Liver (tissue), 3 donors: ENCODE results near the gene RASAL2.

Experiments used
- EGR1 ChIP-seq, 2 donors: IDR thresholded peaks; 2 replicates each; pipeline ENCODE4 v1.6.1; 2016 to 2018; ENCODE audit warnings: antibody characterized with exemption in 2 of 2, low read depth in 2 of 2
- FOXA1 ChIP-seq: IDR thresholded peaks from 2 replicates; pipeline ENCODE4 v1.6.1; 2016; ENCODE audit warnings: antibody characterized with exemption
- GABPA ChIP-seq, 2 donors: IDR thresholded peaks in 1 of 2; conservative IDR thresholded peaks in 1 of 2; 2 replicates each; pipeline ENCODE4 v1.6.1; 2016; ENCODE audit warnings: antibody characterized with exemption in 2 of 2, mild to moderate bottlenecking in 1 of 2, moderate library complexity in 1 of 2
- HNF4G ChIP-seq: IDR thresholded peaks from 2 replicates; pipeline ENCODE4 v1.6.1; 2016; ENCODE audit warnings: antibody characterized with exemption
- JUND ChIP-seq, 2 donors: IDR thresholded peaks; 2 replicates each; pipeline ENCODE4 v1.6.1; 2016; ENCODE audit warnings: antibody characterized with exemption in 2 of 2
- MAX ChIP-seq: IDR thresholded peaks from 2 replicates; pipeline ENCODE4 v1.6.1; 2016; ENCODE audit warnings: antibody characterized with exemption
- RAD21 ChIP-seq, 2 donors: IDR thresholded peaks; 2 replicates each; pipeline ENCODE4 v1.6.1; 2016; ENCODE audit warnings: antibody characterized with exemption in 2 of 2, mild to moderate bottlenecking in 2 of 2
- SP1 ChIP-seq: IDR thresholded peaks from 2 replicates; pipeline ENCODE4 v1.6.1; 2018; ENCODE audit warnings: antibody characterized with exemption, mild to moderate bottlenecking
- TF ChIP-seq, protein P1 (sequence below): fragments of 150-350 bp; IDR thresholded peaks from 2 replicates; pipeline ENCODE4 v1.5.1; 2017; ENCODE audit warnings: improper control_type of control experiment, low read depth, low read length; ENCODE audit not compliant: missing input control
- TF ChIP-seq, protein P2 (sequence below): IDR thresholded peaks from 2 replicates; pipeline ENCODE4 v1.6.1; 2016; ENCODE audit warnings: antibody characterized with exemption
- donor health status: healthy.
- donor health status: healthy.

DNA sequence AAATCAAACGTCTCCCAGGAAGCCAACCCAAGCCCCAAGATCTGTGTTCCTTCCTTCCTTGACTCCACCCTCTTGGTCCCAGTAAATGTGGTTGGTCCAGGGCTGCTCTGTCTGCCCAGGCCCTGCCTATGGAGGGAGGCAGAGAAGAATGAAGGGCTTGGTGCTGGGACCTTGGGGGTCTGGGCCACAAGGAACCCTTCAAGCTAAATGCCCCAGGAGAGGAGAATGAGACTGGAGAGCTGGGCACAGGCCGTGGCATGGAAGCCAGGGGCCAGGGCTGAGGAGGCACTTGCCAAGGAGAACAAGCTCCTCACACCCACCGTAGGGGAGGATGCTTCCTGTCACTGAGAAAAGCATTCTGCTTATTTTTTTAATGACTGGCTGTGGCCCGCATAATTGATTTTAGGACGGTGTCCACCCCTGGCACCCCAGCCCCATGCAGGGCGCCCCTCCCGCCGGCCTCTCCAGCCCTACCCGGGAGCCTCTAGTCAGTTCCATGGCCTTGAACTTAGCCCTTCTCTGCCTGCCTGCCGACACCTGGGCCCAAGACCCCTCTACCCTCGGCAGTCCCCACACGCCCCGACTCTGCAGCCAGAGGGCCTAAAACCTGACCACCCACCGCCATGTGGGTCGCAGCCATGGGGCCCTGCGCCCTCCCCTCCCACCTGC lies 402.0 kb downstream of the RASAL2 start:
- TF ChIP-seq, protein P1, sequence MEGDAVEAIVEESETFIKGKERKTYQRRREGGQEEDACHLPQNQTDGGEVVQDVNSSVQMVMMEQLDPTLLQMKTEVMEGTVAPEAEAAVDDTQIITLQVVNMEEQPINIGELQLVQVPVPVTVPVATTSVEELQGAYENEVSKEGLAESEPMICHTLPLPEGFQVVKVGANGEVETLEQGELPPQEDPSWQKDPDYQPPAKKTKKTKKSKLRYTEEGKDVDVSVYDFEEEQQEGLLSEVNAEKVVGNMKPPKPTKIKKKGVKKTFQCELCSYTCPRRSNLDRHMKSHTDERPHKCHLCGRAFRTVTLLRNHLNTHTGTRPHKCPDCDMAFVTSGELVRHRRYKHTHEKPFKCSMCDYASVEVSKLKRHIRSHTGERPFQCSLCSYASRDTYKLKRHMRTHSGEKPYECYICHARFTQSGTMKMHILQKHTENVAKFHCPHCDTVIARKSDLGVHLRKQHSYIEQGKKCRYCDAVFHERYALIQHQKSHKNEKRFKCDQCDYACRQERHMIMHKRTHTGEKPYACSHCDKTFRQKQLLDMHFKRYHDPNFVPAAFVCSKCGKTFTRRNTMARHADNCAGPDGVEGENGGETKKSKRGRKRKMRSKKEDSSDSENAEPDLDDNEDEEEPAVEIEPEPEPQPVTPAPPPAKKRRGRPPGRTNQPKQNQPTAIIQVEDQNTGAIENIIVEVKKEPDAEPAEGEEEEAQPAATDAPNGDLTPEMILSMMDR = no peak
- no peak for TF ChIP-seq EGR1 (IDR thresholded peaks at IDR 0.05; ENCODE audit: low read depth in 2 of 2)
- no peak for TF ChIP-seq HNF4G
- TF ChIP-seq FOXA1 = no peak
- TF ChIP-seq JUND (IDR thresholded peaks at IDR 0.05) = no peak
- no peak for TF ChIP-seq RAD21 (IDR thresholded peaks at IDR 0.05)
- no peak for TF ChIP-seq GABPA (IDR thresholded peaks at IDR 0.05 in 1 of 2, conservative IDR thresholded peaks at IDR 0.05 in 1 of 2)
- TF ChIP-seq SP1 = no peak
- TF ChIP-seq, protein P2, sequence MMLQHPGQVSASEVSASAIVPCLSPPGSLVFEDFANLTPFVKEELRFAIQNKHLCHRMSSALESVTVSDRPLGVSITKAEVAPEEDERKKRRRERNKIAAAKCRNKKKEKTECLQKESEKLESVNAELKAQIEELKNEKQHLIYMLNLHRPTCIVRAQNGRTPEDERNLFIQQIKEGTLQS = no peak
- no peak for TF ChIP-seq MAX
